Transverse colon (tissue), 4 donors: ENCODE measurements around the gene CDH15. TPM values are rescaled to one million over a fixed set of nuclear protein-coding genes. Genes with fewer than 3 reads are reported as not detected.

Experiments
- DNase-seq: peaks from one replicate; pipeline ENCODE4 v3.0.0-alpha.2; 2019
- H3K27ac ChIP-seq, 4 donors: fragments of 200-600 bp; sonication (generic); 2 replicates each; pipeline ENCODE4 v1.5.1; 2016 to 2018; ENCODE audit warnings: inconsistent platforms in 4 of 4
- H3K27me3 ChIP-seq: fragments of 200-600 bp; sonication (generic); 2 replicates; pipeline ENCODE4 v1.5.1; 2017; ENCODE audit warnings: inconsistent platforms
- H3K36me3 ChIP-seq, 4 donors: fragments of 200-600 bp; sonication (generic); 2 replicates each; pipeline ENCODE4 v1.5.1; 2017 to 2019; ENCODE audit warnings: inconsistent platforms in 4 of 4
- H3K4me1 ChIP-seq, 4 donors: fragments of 200-600 bp; sonication (generic); 2 replicates each; pipeline ENCODE4 v1.5.1; 2017 to 2020; ENCODE audit warnings: inconsistent platforms in 4 of 4
- H3K4me3 ChIP-seq, 4 donors: fragments of 200-600 bp; sonication (generic); 1 replicate in 1 of 4; 2 replicates in 3 of 4; pipeline versions ENCODE4 v1.5.1 to v1.6.1; 2017 to 2019; ENCODE audit warnings: inconsistent platforms in 4 of 4
- H3K9me3 ChIP-seq, 2 donors: fragments of 200-600 bp; sonication (generic); 2 replicates each; pipeline ENCODE4 v1.5.1; 2017 to 2019; ENCODE audit warnings: inconsistent platforms in 2 of 2
- EP300 ChIP-seq: sonication (generic); formaldehyde crosslinking; IDR thresholded peaks from one replicate; pipeline ENCODE4 v1.6.1; 2017; ENCODE audit warnings: antibody characterized with exemption, low read depth
- POLR2A ChIP-seq: fragments of 450-650 bp; IDR thresholded peaks from one replicate; pipeline ENCODE4 v1.6.1; 2016; ENCODE audit warnings: antibody characterized with exemption, mild to moderate bottlenecking, moderate library complexity
- POLR2AphosphoS5 ChIP-seq, 3 donors: sonication (generic); formaldehyde crosslinking; IDR thresholded peaks; one replicate each; pipeline ENCODE4 v1.6.1; 2016; ENCODE audit warnings: antibody characterized with exemption in 3 of 3
- WGBS, 2 donors: methylation state at CpG; one replicate each; pipeline ENCODE4 v1.1.5; 2018; ENCODE audit warnings: low coverage in 1 of 2; 5-methylcytosine and 5-hydroxymethylcytosine counted together
- in situ Hi-C, 4 donors: fragments of 200-750 bp; cut with MboI; loops; one replicate each; pipeline versions ENCODE4 v1.15.0 to v1.15.1; 2017; ENCODE audit warnings: low sequenced_read_pairs in 3 of 4, low pct_ligation_motif_present in 1 of 4, low pct_unique_long_range_greater_than_20kb in 1 of 4
- intact Hi-C: fragments of 100-400 bp; cut with DNase I; formaldehyde crosslinking; loops from one replicate; pipeline ENCODE4 v1.15.1; 2023; ENCODE audit warnings: low total_unique reads
- total RNA-seq, 4 donors: library from RNA; depleted of rRNA; stranded (reverse); fragments of >200 nt; gene quantifications; one replicate each; pipeline ENCODE4 v1.1.0, GENCODE V29; 2016
- TF ChIP-seq, protein P1 (sequence below), 5 experiments: fragments of 200-600 bp in 3 of 5; fragments of 450-650 bp in 2 of 5; sonication (generic) in 3 of 5; IDR thresholded peaks; 1 replicate in 2 of 5; 2 replicates in 3 of 5; pipeline ENCODE4 v1.5.1; 2016 to 2017; ENCODE audit warnings: antibody characterized with exemption in 5 of 5, inconsistent platforms in 3 of 5, mild to moderate bottlenecking in 2 of 5, moderate library complexity in 1 of 5

CDH15 gene
- total RNA-seq, 4 donors from 2014 or later: not detected

DNA sequence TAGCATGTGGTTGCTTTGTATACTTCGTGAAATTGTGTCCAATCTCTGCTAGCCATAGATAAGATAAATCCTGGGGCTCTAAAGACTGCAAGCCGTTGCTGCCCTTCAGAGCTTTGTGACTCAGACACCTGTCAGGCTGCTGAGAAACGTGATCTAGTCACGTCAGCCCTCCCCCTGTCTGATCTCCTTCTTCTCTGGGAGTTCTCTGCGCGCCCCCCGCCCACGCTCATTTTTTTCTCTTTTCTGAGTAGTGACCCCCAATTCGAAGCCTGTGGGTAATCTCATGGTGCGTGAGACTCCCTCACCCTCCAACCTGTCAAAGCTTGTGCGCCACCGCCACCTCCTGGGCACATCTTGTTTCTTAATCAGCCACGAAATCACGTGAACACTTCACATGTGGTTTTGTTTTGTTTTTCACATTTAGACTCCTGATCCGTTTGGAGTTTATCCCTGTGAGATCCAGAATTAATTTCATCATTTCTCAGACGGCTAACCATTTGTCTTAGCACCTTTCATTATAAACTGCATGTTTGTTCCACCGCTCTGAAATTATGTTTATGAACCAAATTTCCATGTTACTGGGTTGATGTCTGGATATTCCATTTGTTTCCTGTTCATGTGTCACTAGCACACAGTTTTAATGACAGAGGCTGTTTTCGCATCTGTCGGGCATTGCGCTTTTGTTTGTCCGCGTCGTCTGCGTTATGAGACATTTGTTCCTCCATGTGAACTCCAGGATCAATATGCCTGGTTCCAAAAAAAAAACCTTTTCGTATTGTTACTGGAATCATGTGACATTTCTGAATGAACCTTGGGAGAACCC, 45.0 kb downstream of the CDH15 start:
- no peak for TF ChIP-seq POLR2A
- peak in 1 of 3 donors; percentile 36 for TF ChIP-seq POLR2AphosphoS5 (IDR thresholded peaks at IDR 0.05)
- TF ChIP-seq, protein P1, sequence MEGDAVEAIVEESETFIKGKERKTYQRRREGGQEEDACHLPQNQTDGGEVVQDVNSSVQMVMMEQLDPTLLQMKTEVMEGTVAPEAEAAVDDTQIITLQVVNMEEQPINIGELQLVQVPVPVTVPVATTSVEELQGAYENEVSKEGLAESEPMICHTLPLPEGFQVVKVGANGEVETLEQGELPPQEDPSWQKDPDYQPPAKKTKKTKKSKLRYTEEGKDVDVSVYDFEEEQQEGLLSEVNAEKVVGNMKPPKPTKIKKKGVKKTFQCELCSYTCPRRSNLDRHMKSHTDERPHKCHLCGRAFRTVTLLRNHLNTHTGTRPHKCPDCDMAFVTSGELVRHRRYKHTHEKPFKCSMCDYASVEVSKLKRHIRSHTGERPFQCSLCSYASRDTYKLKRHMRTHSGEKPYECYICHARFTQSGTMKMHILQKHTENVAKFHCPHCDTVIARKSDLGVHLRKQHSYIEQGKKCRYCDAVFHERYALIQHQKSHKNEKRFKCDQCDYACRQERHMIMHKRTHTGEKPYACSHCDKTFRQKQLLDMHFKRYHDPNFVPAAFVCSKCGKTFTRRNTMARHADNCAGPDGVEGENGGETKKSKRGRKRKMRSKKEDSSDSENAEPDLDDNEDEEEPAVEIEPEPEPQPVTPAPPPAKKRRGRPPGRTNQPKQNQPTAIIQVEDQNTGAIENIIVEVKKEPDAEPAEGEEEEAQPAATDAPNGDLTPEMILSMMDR (IDR thresholded peaks at IDR 0.05): peak; percentile 60 to 87 (median 67)
- DNase-seq: peak; percentile 85
- H3K4me3 ChIP-seq: peak overlapping the region; percentile 42 to 90 (median 76)
- 1 to 2% methylated on average over 22 to 25 of the region's 25 CpGs for WGBS, 2 donors
- no peaks in the 10 kb centered on the region for H3K36me3 ChIP-seq
- H3K9me3 ChIP-seq: no peaks in the 10 kb centered on the region
- H3K4me1 ChIP-seq: peaks cover 11 to 34% (median 23%) of the 10 kb centered on the region in 4 donors
- H3K27ac ChIP-seq: peak overlapping the region; percentile 95 to 98 (median 97)
- H3K27me3 ChIP-seq: no peaks in the 10 kb centered on the region
- intact Hi-C loops (loop anchor here (5.0 kb wide), 1 partner anchor 274 kb away; no protein-coding TSS in a partner anchor), in situ Hi-C loops (loop anchor here in 3 of 4 donors (25.0 kb wide), 3 partner anchors 279 to 479 kb away; partner anchors contain the start of genes APRT (in 1 of the 3) and CDT1 (in 1 of the 3))

DNA sequence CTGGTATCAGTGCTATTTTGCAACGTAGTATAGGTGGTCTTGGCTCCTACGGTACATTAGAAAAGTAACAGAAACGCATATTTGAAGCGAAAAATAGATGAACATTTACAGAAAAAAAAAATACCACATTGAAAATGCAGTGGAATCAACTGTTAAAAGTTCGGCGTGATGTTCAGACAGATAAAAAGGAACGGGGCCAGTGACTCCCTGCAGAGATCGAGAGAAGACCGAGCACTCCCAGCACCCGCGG, 45.5 kb downstream of the CDH15 start:
- Histone ChIP-seq H3K4me1 (peaks cover 11 to 34% (median 23%) of the 10 kb centered on the region in 4 donors), H3K27me3 (no peaks in the 10 kb centered on the region), H3K36me3 (peaks cover 0 to 3% (median 0%) of the 10 kb centered on the region in 4 donors), H3K4me3 (peak overlapping the region; percentile 42 to 90 (median 76)), H3K27ac (peak overlapping the region; percentile 95 to 98 (median 97)), H3K9me3 (no peaks in the 10 kb centered on the region)
- DNase-seq: no peak
- intact Hi-C loops: loop anchor here (5.0 kb wide), 1 partner anchor 275 kb away; no protein-coding TSS in a partner anchor
- 0% methylated on average over 9 to 11 of the region's 11 CpGs for WGBS, 2 donors
- TF ChIP-seq EP300 (no peak), POLR2AphosphoS5 (IDR thresholded peaks at IDR 0.05) (no peak), POLR2A (no peak)
- TF ChIP-seq, protein P1 (IDR thresholded peaks at IDR 0.05): no peak
- in situ Hi-C loops: loop anchor here in 3 of 4 donors (25.0 kb wide), 3 partner anchors 280 to 480 kb away; partner anchors contain the start of genes APRT (in 1 of the 3) and CDT1 (in 1 of the 3)

DNA sequence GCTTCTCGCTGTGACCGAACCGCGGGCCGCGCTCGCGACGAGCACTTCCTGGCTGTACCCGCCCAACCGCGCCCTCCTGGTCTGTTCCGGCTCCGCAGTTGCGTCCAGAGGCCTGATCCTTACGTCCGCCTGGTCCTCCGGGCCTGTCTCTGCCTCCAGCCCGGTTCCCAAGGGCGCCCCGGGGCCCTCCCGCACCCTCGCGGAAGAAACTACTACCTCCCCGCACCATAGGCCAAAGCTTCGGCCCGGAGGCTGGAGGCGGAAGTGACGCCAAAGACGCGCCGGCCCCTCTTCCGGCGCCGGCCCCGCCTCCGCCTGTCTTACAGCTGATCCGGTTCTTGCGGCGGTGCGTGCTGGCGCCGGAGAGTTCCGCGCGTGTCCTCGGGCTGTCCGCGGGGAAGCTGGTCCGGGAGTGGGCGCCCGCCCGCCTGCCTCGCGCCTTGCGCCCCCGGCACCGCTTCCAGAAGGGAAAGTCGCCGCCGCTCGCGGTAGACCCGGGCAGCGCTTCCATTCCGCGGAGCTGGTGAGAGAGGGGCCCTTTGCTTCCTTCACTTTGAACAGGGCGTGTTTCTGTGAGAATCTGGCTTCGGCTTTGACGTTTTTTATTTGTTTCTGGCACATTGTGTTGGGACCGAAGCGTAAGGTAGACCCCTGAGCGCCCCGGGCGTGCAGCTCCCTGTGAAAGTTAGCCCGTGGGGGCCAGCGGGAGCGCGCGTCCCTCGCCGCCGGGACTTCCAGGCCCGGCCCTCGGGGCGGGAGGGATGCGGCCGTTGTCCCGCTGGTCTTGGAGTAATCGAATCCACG, 46.0 kb downstream of the CDH15 start, which contains the start of gene ZNF778:
TSS of gene ZNF778 (plus strand) at position 316 of the 804 bp plus-strand sequence. CDS start 3,425 bp downstream, outside the sequence.
- H3K4me1 ChIP-seq: peaks cover 11 to 34% (median 23%) of the 10 kb centered on the region in 4 donors
- DNase-seq: peak; percentile 86
- H3K4me3 ChIP-seq: peak within 1 kb of the TSS; percentile 42 to 90 (median 76)
- TF ChIP-seq, protein P1 (IDR thresholded peaks at IDR 0.05): peak in 2 of 5 experiments; percentile 1 to 35
- TF ChIP-seq POLR2A: peak; percentile 84
- peak; percentile 85 to 91 (median 89) for TF ChIP-seq POLR2AphosphoS5 (IDR thresholded peaks at IDR 0.05)
- TF ChIP-seq EP300: no peak
- no peaks in the 10 kb centered on the region for H3K9me3 ChIP-seq
- H3K27me3 ChIP-seq: no peaks in the 10 kb centered on the region
- H3K27ac ChIP-seq: peak within 1 kb of the TSS; percentile 95 to 98 (median 97)
- H3K36me3 ChIP-seq: peaks cover 0 to 5% (median under 1%) of the 10 kb centered on the region in 4 donors
- intact Hi-C loops (loop anchor here (5.0 kb wide), 1 partner anchor 275 kb away; no protein-coding TSS in a partner anchor), in situ Hi-C loops (loop anchor here in 3 of 4 donors (25.0 kb wide), 3 partner anchors 280 to 480 kb away; partner anchors contain the start of genes APRT (in 1 of the 3) and CDT1 (in 1 of the 3))
- 1% methylated on average over 81 of the region's 91 CpGs; no CpG with 5 or more reads in 1 of the 2 donors for whole genome bisulfite sequencing, 2 donors
